NCI-H2107 treated with DMSO at 0.1 percent for 48 hours (cell line): ENCODE data around the gene MFNG.

Experiments used
- DNase-seq: peaks from one replicate; lab custom pipeline; 2025; ENCODE audit not compliant: unreplicated experiment; lab: John Stamatoyannopoulos, UW

The MFNG gene

DNA sequence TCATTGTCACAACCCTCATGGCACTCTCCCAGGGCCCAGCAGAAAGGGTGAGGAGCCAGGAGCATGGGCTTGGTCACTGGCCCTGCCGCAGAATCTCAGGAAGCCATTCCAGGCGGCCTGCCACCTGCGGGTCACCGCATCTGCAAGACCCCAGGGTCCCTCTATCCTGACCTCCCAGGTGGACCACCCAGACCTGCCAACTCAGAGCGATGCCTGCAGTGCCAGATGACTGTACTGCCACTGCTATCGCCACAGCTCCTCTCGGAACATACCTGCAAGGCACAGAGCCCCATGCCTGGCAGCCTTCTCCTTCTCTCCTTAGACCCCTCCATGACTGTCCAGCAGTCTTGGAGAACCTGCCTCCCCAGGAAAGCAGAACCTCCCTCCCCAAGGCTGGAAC, 32.5 kb downstream of the MFNG start:
- DNase-seq, result no peak

DNA sequence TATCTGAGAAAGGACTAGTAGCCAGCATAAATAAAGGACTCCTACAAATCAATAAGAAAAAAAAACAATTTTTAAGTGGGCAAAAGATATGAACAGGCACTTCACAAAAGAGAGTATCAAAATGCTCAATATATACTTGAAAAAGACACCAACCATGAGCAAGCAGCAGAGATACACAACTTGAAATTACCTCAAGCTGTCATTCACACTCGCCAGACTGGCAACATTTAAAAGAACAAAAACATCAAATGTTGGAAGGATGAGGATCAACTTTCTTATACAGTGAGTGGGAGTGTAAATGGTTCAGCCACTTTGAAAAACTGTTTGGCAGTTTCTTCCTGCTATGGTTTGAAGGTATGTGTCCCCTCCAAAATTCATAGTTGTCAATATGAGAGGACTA, 35.0 kb downstream of the MFNG start:
- no peak for DNase-seq

DNA sequence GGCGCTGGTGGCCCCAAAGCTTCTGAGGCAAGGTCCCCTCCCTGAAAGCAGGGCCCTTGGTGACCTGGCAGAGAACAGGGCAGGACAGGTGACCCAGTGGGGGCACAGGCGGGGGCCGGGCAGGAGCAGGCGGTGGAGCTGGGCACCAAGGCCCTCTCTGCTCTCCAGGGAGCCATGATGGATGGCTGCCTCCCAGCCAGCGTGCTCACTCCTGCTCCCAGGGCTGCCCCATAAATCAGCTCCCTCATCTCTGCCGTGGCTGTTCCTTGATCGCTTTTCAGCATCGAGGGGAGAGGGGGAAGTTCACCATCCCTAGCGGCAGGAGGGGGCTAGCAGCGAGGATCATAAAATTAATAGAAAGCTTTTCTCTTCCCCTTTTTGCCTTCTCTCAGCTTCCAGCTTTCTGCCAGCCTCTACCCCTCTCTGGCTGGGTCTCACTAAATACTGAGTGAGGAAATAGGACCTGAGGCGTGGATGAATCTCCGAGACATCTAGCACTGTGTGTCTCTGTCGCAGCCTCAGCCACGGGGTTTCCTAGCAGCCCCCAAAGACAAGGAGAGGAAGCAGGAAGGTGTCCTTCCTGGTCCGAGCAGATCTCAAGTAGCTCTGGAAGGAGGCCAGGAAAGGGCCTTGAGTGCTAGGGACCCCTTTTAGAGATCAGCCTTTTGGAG, 36.7 kb downstream of the MFNG start:
- no peak for DNase-seq

DNA sequence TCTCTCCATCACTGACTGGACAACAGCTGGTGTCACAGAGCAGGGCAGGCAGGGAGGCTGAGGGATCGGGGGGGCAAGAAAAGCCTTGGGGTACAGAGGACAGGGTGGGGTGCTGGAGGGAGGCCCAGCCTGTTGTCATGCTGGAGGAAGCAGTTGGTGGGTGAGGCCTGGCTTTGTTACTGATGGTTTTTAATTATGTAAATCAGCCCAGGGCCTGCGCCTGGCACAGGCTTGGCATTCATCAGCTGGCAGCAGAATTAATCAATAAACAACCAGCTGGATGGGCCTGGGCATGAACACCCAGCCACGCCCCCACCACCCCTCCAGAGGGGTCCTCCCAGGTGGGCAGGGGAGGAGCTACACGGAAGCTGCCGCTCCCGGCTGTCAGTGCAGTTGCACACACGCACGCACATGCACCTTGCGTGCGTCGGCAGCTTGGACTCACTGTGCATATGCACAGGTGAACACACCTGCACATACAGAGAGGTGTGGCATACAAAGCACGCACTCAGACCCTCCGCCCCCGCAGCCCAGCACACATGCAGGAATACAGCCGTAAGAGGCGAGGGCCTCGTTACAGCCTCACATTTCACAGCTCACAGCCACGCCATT, 37.6 kb downstream of the MFNG start:
- DNase-seq, result no peak

DNA sequence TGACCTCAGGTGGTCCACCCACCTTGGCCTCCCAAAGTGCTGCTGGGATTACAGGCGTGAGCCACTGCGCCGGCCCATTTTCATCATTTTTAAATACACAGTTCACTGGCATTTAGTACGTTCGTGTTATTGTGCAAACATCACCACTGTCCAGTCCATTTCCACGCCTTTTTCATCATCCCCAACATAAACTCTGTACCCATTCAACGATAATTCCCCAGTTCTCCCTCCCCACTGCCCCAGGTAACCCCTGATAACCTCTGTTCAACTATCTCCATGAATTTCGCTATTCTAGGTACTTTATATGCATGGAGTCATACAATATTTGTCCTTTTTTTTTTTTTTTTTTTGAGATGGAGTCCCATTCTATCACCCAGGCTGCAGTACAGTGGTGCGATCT, 40.7 kb downstream of the MFNG start:
- no peak for DNase-seq

DNA sequence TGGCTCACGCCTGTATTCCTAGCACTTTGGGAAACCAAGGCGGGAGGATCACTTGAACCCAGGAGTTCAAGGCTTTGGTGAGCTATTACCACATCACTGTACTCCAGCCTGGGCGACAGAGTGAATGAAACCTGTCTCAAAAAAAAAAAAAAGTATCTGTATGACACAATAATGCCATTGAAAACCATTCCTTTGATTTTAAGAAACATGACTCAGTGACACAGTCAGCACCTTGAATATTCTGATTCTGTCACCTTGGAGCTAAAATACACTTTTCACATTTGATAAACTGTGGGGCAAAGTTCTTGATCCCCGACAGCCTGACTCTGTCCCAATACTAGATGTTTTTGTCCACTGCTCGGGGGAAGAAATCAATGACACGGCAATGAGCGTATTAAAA, 42.2 kb downstream of the MFNG start:
- DNase-seq, result no peak

DNA sequence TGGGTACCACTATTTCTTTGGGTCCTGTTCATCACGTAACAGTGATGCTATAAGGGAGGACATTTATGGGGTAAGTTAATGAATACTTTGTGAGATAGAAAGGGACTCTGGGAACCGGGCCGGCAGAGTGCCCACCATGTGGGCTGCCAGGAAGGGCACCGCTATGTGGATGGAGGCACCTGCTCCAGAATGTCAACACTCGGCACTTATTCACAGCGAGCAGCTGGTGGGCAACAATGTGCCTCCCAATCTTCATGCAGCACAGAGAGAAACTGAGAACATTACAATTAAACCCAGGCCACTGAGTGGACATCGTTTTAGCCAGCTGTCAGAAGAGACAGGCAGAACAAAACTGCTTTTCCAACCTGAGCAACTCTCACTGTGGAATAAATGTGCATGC, 43.1 kb downstream of the MFNG start:
- DNase-seq, result no peak

DNA sequence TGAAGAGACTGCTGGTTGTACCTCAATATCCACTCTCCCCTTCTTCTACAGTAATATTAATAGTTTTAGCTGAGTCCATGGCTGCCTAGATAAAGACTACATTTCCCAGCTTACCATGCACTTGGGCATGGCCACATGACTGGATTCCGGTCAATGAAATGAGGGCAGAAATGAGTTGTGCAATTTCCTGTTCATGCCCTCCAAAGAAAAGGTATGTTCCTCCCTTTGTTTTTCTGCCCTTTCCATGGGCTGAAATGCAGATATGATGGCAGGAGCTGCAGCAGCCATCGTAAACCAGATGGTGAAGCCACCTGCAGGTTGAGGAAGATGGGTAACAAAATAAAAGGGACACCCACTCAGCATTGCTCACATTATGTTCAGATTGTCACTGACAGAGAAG, 43.6 kb downstream of the MFNG start:
- no peak for DNase-seq

DNA sequence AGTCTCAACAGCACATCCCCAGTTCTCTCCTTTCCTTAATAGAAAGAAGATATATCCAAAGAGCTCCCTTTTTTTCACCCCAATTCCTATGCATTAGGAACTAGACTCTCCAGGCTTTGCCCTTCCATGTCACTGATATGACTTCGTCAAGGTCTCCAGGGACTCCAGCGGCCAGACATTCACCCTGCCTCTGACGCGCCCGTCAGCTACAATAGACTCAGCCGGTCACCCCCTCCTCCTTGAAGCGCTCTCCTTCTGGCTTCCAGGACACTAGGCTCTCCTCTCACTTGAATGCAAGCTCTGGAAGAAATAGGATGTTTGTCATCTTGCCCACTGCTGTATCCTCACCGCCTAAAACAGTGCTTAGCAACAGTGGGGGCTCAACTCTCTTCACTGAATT, 44.0 kb downstream of the MFNG start:
- no peak for DNase-seq

DNA sequence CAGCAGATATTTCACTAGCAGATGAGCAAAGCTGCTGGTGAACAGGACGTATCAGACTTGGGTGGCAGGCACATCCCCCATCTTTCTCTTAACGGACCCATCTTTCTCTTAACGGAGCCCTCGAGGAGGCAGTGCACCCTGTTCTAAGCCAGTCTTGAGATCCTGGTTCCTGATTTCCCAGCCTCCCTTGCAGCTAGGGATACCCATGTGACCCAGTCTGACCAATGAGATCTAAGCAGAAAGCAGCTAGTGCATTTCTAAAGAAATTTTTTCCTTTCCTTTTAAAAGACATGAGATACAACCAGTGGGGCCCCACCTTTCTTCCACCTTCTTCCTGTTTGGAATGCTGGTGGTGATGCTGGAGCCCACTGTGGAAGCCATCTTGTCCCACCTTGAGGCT, 45.3 kb downstream of the MFNG start:
- DNase-seq, result no peak

DNA sequence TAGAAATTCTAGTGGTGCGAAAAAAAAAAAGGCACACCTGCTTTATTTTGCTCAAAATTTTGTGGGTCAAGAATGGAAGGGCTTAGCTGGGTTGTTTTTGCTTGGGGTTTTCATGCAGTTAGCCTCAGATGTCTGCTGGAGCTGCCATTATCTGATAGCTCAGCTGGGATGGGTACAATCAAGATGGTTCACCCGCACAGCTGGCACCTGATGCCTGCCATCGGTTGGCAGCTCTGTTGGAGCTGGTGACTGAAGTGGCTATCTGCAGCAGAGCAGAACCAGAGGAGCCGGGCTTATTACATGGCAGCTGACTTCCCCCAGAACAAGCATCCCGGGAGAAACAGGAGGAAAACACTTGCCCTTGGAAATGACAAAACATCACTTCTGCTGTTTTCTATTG, 46.8 kb downstream of the MFNG start:
- no peak for DNase-seq

DNA sequence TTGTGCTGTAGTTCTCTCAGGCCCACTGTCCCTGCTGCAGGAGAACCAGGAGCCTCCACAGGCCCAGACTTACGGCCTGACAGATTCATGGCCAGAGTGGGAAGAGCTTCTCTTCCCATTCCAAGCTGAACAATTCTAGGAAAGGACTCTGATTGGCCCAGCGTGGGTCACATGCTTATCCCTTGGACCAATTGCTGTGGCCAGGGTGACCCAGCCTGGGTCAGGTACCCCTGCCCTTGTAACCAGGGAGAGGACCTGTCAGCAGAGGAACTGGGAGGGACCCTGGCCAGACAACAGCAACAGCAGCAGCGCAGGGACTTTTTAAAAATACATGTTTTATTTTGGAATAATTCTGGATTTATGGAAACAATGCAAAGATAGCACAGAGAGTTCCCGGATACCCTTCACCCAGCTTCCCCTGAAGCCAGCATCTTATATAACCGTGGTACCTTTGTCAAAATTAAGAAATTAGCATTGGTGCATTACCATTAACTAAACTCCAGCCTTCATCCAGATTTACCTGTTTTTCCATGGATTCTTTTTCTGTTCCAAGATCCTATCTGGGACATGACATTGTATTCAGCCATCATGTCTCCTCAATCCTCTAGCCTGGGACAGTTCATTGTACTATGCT, 50.1 kb downstream of the MFNG start:
- DNase-seq, result no peak

DNA sequence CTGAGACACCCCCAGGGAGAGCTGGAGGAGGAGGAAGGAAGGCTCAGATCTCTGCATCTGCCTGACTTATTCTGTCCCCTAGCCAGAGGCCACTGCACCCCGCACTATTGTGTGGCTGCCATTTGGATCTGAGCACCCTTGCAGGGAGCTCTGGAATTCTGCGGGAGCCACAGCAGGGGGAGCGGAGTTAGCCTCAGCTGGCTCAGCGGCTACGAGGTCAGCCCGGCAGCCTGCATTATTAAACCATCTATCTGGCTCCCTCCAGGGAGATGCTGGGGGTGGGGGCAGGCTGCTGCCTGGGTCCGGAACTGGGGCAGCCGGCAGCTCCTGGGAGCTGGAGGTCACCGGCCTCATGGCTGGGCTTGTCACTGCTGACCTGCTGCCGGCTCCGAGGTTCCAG, 52.4 kb downstream of the MFNG start:
- DNase-seq, result no peak

DNA sequence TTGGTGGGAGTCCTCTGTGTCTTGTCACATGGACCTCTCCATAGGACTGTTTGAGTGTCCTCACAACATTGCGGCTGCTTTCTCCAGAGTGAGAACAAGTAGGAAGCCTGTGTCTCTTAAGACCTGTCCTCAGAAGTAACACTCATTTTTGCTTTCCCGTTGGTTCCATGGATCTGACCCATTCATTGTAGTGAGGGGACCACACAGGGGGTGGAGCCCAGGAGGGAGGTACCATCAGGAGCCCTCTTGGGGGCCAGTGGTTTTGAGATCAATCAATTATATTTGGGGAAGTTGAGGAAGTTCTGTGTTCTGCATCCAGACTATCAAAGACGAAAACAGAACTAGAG, 53.5 kb downstream of the MFNG start:
- DNase-seq, result no peak

DNA sequence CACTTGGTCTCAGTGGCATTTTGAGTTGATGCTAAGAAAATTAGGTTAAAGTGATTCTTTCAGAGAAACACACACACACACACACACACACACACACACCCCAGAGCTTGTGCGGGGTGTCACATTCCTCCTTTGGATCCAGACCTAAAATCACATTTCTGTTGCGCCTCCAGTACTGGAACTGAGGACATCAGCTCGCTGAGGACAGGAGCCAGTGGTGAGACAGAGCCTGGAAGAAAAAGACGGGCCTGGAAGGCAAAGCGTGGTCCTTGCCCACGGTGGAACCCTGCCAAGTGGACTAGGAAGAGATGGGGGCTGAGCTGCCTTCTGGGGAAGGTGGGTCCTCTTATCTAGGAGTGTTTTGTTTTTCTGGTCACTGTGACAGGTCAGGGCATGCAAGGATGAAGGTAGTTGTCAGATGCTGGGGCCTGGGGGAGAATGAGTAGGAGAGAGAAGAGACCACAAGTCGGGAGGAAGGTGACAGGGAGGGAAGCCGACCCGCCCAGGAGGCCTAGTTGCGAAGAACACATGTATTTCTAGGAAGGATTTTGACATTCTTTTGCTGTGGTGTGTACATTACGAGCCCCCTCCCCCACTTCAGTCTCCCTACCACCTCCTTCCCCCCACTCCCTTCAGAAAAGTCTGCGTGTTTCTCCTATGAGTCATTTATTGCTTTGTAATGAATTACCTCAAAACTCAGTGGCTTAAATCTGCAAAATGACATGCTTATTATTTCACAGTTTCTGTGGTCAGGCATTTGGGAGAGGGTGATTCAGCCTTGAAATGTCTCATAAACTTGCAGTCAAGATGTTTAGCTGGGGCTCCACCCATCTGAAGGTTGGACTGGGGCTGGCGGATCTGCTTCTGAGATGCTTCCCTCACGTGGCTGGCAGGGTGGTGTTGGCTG, 54.1 kb downstream of the MFNG start:
- DNase-seq, result no peak

DNA sequence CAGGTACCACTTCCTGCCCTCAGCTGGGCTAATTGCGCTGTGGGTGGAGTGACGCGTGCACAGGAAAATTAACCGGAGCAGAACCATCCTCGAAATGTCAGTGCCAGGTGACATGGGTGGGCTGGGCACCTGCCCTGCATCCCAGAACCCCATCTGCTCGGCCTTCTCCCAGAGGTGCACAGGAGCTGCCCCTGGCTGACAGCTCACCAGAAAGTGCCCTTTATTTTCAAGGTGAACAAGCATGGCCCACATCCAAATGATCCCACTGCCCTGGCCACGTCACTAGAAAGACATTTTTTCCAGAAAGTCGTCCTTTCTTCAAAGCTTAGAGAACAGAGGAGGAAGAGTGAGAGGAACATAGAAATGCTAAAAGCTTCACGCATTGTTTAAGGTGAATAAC, 54.8 kb downstream of the MFNG start:
- DNase-seq, result no peak

DNA sequence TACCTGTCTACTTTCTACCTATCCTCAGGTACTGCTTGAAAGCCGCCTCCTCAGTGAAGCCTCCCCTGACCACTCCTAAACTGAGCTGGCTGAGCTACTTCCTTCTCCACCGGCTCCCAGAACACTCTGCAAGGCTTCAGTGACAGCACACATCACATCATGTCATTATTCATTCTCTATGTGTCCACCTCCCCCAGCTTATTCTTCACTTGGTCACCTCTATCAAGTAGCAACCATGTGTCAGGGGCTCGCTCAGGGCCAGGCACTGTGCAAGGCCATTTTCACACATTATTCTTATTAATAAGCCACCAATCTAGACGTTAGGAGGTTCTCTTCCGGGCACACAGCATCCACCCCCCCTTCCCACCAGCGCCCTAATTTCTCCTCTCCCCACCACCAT, 55.2 kb downstream of the MFNG start:
- no peak for DNase-seq

DNA sequence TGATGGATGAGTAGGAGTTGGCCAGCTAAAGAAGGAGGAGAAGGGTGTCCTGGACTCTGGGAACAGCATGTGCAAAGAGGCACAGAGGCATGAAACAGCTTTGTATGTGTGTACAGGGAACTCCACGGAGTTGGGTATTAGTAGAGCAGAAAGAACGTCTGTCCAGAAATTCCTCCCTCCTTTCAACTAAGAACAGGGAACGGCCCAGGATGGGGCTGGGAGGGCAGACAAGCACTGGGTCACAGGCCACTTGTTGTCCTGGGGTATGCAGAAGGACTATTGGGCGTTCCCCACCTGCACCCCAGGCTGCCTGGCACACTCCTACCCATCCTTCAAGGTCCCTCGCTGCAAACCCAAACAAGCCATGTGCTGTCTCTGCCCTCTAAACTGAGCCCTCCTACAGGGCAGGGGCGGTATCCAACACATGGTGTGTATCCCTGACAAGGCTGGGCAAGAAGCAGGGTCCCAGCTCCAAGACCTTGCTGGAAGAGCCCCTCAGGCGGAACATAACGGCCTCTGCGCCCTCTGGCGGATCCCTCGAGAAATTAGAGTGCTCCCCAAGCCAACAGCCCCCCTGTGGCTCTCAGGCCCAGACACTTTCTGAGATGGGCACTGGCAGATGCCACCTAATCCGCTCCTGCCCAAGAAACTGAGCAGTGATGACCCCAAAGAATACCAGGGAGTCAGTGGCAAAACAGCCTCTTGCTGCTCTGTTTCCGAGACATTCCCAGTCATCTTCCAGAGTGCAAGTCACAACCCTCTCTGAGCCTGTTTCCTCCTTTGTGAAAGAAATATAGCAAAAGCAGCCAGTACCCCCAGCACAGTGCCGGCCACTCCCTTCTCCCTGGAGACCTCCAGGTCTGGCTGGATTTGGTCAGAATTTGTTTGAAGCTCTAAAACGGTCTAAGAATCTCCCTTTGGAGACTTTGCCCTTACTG, 57.3 kb downstream of the MFNG start:
- DNase-seq, result no peak

DNA sequence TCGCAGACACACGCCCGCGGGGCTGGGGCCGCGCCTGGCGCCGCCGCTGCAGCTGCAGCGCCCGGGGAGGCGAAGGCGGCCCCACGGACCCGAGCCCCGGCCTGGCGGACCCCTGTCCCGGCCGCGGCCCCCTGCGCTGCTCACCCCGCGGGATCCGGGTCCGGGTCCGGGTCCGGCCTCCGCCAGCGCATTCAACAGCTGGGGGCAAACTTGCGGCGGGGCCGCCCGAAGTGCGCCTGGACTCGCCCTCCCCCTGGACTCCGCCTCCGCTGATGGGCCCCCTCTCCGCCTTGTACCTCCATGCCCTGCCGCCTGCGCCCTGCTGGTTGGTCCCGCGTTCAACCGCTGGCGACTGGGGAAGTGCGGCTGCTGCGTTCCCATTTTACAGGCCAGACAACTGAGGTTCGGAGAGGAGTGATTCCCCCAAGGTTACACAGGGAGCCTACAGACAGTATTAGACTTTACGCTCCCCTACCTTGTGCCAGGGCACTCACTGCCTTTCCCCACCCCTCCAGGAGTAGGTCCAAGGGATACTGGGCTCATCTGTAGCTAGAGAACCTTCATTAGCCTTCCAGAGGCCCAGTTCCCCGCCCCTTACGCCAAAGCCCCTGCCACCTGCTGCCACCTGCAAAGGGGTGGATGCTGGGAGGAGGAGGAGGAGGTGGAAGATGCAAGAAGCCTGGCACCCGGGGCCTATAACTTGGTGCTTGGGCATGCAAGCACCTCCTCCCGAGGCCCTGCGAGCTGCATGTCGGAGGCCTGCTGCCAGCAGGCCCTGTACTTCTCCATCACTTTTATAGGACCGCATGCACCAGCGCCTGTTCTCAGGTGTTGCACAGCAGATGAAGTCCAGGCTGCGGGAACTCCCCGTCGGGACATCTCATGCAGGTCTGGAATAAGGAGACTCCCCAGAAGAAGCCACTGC, 58.2 kb downstream of the MFNG start:
- no peak for DNase-seq
